H1 (cell line): Measurements from ENCODE around the gene NEGR1. TPM values are rescaled to one million over a fixed set of nuclear protein-coding genes. Genes with fewer than 3 reads are reported as not detected.

Experiments used
- CTCF ChIA-PET: fragments of 300-600 bp; sonication (Branson Sonifier 250); formaldehyde crosslinking; loops from one replicate; lab custom pipeline; 2021; ENCODE audit not compliant: partially characterized antibody; lab: Charles Lee
- POLR2A ChIA-PET: fragments of 300-600 bp; sonication (Branson Sonifier 250); formaldehyde crosslinking; loops from one replicate; lab custom pipeline; 2021; ENCODE audit warnings: inconsistent platforms; ENCODE audit not compliant: partially characterized antibody; lab: Charles Lee
- DNase-seq, 2 experiments: peaks; one replicate each; pipeline versions ENCODE4 v3.0.0 to v3.0.0-alpha.2; 2010 to 2022; ENCODE audit warnings: low spot score in 2 of 2, low read depth in 1 of 2, mixed read lengths in 1 of 2
- FAIRE-seq: peaks from 2 replicates; lab custom pipeline; 2011; peaks lifted over from hg19 to GRCh38; lab: Jason Lieb, UNC
- H2AFZ ChIP-seq: 2 replicates; pipeline ENCODE4 v1.8.1; 2012; ENCODE audit warnings: low read length, inconsistent platforms
- H2AK5ac ChIP-seq: 2 replicates; pipeline ENCODE4 v1.6.1; 2013; ENCODE audit warnings: low read depth, low read length
- H2BK120ac ChIP-seq: replicated peaks from 2 replicates; pipeline ENCODE3; 2013; ENCODE audit warnings: low read depth, low read length, inconsistent platforms
- H2BK12ac ChIP-seq: 2 replicates; pipeline ENCODE4 v1.6.1; 2013; ENCODE audit warnings: low read depth, low read length
- H2BK15ac ChIP-seq: 2 replicates; pipeline ENCODE4 v1.6.1; 2013; ENCODE audit warnings: low read length
- H2BK20ac ChIP-seq: 2 replicates; pipeline ENCODE4 v1.6.1; 2013; ENCODE audit warnings: low read length
- H2BK5ac ChIP-seq: 2 replicates; pipeline ENCODE4 v1.6.1; 2013; ENCODE audit warnings: low read depth, low read length
- H3K14ac ChIP-seq: 2 replicates; pipeline ENCODE4 v1.6.1; 2013; ENCODE audit warnings: inconsistent platforms; ENCODE audit not compliant: insufficient read length
- H3K18ac ChIP-seq: 2 replicates; pipeline ENCODE4 v1.6.1; 2013; ENCODE audit warnings: low read length; ENCODE audit errors: extremely low read depth
- H3K23ac ChIP-seq: 2 replicates; pipeline ENCODE4 v1.6.1; 2013; ENCODE audit warnings: inconsistent platforms; ENCODE audit not compliant: insufficient read length
- H3K23me2 ChIP-seq: 2 replicates; pipeline ENCODE4 v1.6.1; 2013; ENCODE audit warnings: low read depth, low read length
- H3K27ac ChIP-seq: 2 replicates; pipeline ENCODE4 v1.6.1; 2011; ENCODE audit warnings: low read depth, low read length, inconsistent platforms
- H3K27me3 ChIP-seq, 4 experiments: replicated peaks in 1 of 4; 1 replicate in 1 of 4; 2 replicates in 3 of 4; pipeline versions ENCODE4 v1.6.1 to v1.8.1; 2011 to 2013; ENCODE audit warnings: low read length in 3 of 4, mild to moderate bottlenecking in 3 of 4, inconsistent platforms in 2 of 4, mixed read lengths in 2 of 4, moderate library complexity in 1 of 4; ENCODE audit not compliant: control insufficient read depth in 3 of 4, insufficient read depth in 3 of 4; ENCODE audit errors: extremely low read depth in 1 of 4
- H3K36me3 ChIP-seq, 4 experiments: 2 replicates each; pipeline versions ENCODE4 v1.6.1 to v1.8.1; 2011 to 2013; ENCODE audit warnings: mild to moderate bottlenecking in 4 of 4, low read length in 3 of 4, moderate library complexity in 2 of 4, control low read depth in 1 of 4, inconsistent platforms in 1 of 4; ENCODE audit not compliant: insufficient read depth in 4 of 4, control insufficient read depth in 2 of 4
- H3K4ac ChIP-seq: replicated peaks from 2 replicates; pipeline ENCODE3; 2013; ENCODE audit warnings: low read length, low read depth, mixed read lengths, inconsistent platforms; ENCODE audit not compliant: insufficient read length
- H3K4me1 ChIP-seq, 4 experiments: replicated peaks in 1 of 4; 1 replicate in 1 of 4; 2 replicates in 3 of 4; pipeline versions ENCODE4 v1.6.1 to v1.8.1; 2011 to 2013; ENCODE audit warnings: low read length in 3 of 4, inconsistent platforms in 2 of 4, mixed read lengths in 1 of 4; ENCODE audit not compliant: insufficient read depth in 4 of 4, control insufficient read depth in 3 of 4
- H3K4me2 ChIP-seq, 2 experiments: 2 replicates each; pipeline versions ENCODE4 v1.6.1 to v1.8.1; 2011 to 2013; ENCODE audit warnings: low read depth in 2 of 2, low read length in 2 of 2, control low read depth in 1 of 2, inconsistent platforms in 1 of 2, mild to moderate bottlenecking in 1 of 2; ENCODE audit not compliant: insufficient read depth in 1 of 2
- H3K4me3 ChIP-seq, 4 experiments: fragments of 200-600, 300-600 bp in 1 of 4; sonication (generic), shearing (Covaris generic), sonication (Bioruptor Twin) in 1 of 4; 2 replicates each; pipeline versions ENCODE4 v1.5.1 to v1.8.1; 2011 to 2016; ENCODE audit warnings: low read length in 4 of 4, low read depth in 3 of 4, control low read depth in 2 of 4, inconsistent platforms in 2 of 4, mild to moderate bottlenecking in 2 of 4, mixed read lengths in 1 of 4, moderate library complexity in 1 of 4; ENCODE audit not compliant: insufficient read depth in 2 of 4; ENCODE audit errors: extremely low read depth in 1 of 4
- H3K56ac ChIP-seq: replicated peaks from 2 replicates; pipeline ENCODE3; 2013; ENCODE audit warnings: low read depth, mild to moderate bottlenecking, mixed read lengths, low read length, inconsistent platforms; ENCODE audit not compliant: insufficient read length
- H3K79me1 ChIP-seq: 2 replicates; pipeline ENCODE4 v1.6.1; 2013; ENCODE audit warnings: low read depth, low read length, control low read depth
- H3K79me2 ChIP-seq, 2 experiments: 2 replicates each; pipeline versions ENCODE4 v1.6.1 to v1.8.1; 2012 to 2013; ENCODE audit warnings: low read length in 2 of 2, mild to moderate bottlenecking in 2 of 2, inconsistent platforms in 1 of 2; ENCODE audit not compliant: insufficient read depth in 2 of 2, control insufficient read depth in 1 of 2
- H3K9ac ChIP-seq, 4 experiments: replicated peaks in 1 of 4; 1 replicate in 1 of 4; 2 replicates in 3 of 4; pipeline versions ENCODE4 v1.6.1 to v1.8.1; 2011 to 2013; ENCODE audit warnings: low read depth in 3 of 4, low read length in 3 of 4, control low read depth in 2 of 4, mild to moderate bottlenecking in 2 of 4, moderate library complexity in 2 of 4, inconsistent platforms in 1 of 4; ENCODE audit errors: extremely low read depth in 1 of 4
- H3K9me3 ChIP-seq, 2 experiments: 2 replicates each; pipeline versions ENCODE4 v1.6.1 to v1.8.1; 2012 to 2013; ENCODE audit warnings: mild to moderate bottlenecking in 2 of 2, moderate library complexity in 2 of 2, control low read depth in 1 of 2, inconsistent platforms in 1 of 2, low read depth in 1 of 2, low read length in 1 of 2, mixed read lengths in 1 of 2; ENCODE audit not compliant: insufficient read depth in 2 of 2
- H4K20me1 ChIP-seq, 2 experiments: replicated peaks in 1 of 2; 2 replicates each; pipeline versions ENCODE3 to v1.8.1; 2011 to 2013; ENCODE audit warnings: inconsistent platforms in 2 of 2, low read length in 2 of 2, mild to moderate bottlenecking in 1 of 2; ENCODE audit not compliant: insufficient read depth in 2 of 2, control insufficient read depth in 1 of 2
- H4K5ac ChIP-seq: 2 replicates; pipeline ENCODE4 v1.6.1; 2013; ENCODE audit warnings: low read length, low read depth, mixed read lengths, inconsistent platforms; ENCODE audit not compliant: insufficient read length
- H4K8ac ChIP-seq: 2 replicates; pipeline ENCODE4 v1.8.0; 2013; ENCODE audit warnings: mild to moderate bottlenecking, moderate library complexity, low read length, inconsistent platforms; ENCODE audit not compliant: insufficient read depth; ENCODE audit errors: extremely low read depth
- H4K91ac ChIP-seq: replicated peaks from 2 replicates; pipeline ENCODE3; 2013; ENCODE audit warnings: low read length, mixed read lengths, inconsistent platforms; ENCODE audit not compliant: insufficient read length
- ASH2L ChIP-seq: fragments of 200-600, 300-600 bp; sonication (generic); IDR thresholded peaks from one replicate; pipeline ENCODE4 v1.7.1; 2017; ENCODE audit warnings: low read length
- ATF3 ChIP-seq: IDR thresholded peaks from 2 replicates; pipeline ENCODE4 v1.6.1; 2011; ENCODE audit warnings: low read depth, mild to moderate bottlenecking, low read length; ENCODE audit not compliant: insufficient read depth
- CHD2 ChIP-seq: IDR thresholded peaks from 2 replicates; pipeline ENCODE4 v1.6.1; 2012; ENCODE audit warnings: low read length, improper control_type of control experiment
- EP300 ChIP-seq, 2 experiments: IDR thresholded peaks; 1 replicate in 1 of 2; 2 replicates in 1 of 2; pipeline ENCODE4 v1.6.1; 2011 to 2012; ENCODE audit warnings: low read depth in 2 of 2, low read length in 2 of 2, mild to moderate bottlenecking in 2 of 2, borderline replicate concordance in 1 of 2, inconsistent platforms in 1 of 2, moderate library complexity in 1 of 2
- JUN ChIP-seq: IDR thresholded peaks from 2 replicates; pipeline ENCODE4 v1.6.1; 2011; ENCODE audit warnings: low read depth, mild to moderate bottlenecking, improper control_type of control experiment, low read length
- JUND ChIP-seq: IDR thresholded peaks from 2 replicates; pipeline ENCODE4 v1.6.1; 2011; ENCODE audit warnings: mild to moderate bottlenecking, improper control_type of control experiment, low read length
- MAFK ChIP-seq: IDR thresholded peaks from 2 replicates; pipeline ENCODE4 v1.6.1; 2012; ENCODE audit warnings: low read depth, mild to moderate bottlenecking, improper control_type of control experiment, low read length
- MAX ChIP-seq: IDR thresholded peaks from 2 replicates; pipeline ENCODE4 v1.6.1; 2012; ENCODE audit warnings: inconsistent platforms
- NANOG ChIP-seq: IDR thresholded peaks from 2 replicates; pipeline ENCODE4 v1.6.1; 2011; ENCODE audit warnings: low read length, low read depth, mild to moderate bottlenecking, inconsistent platforms; ENCODE audit not compliant: insufficient read depth, poor library complexity, severe bottlenecking
- POLR2AphosphoS5 ChIP-seq: IDR thresholded peaks from 2 replicates; pipeline ENCODE4 v1.6.1; 2011; ENCODE audit warnings: low read depth, low read length
- POU5F1 ChIP-seq: IDR thresholded peaks from 2 replicates; pipeline ENCODE4 v1.6.1; 2011; ENCODE audit warnings: low read depth, mild to moderate bottlenecking, low read length, moderate library complexity
- RNF2 ChIP-seq: fragments of 200-900, 300-1000 bp; sonication (generic); IDR thresholded peaks from 2 replicates; pipeline ENCODE4 v1.7.1; 2016; ENCODE audit warnings: borderline replicate concordance, low read depth, mild to moderate bottlenecking, antibody characterized with exemption, low read length; ENCODE audit not compliant: poor library complexity, severe bottlenecking; ENCODE audit errors: missing control alignments
- SUZ12 ChIP-seq: fragments of 200-600 bp; sonication (generic); IDR thresholded peaks from 2 replicates; pipeline ENCODE4 v1.6.1; 2012; ENCODE audit warnings: mild to moderate bottlenecking, inconsistent platforms, low read length, moderate library complexity, mixed read lengths
- TBP ChIP-seq: IDR thresholded peaks from 2 replicates; pipeline ENCODE4 v1.6.1; 2011; ENCODE audit warnings: low read depth, low read length, improper control_type of control experiment
- TEAD4 ChIP-seq: IDR thresholded peaks from 2 replicates; pipeline ENCODE4 v1.6.1; 2012; ENCODE audit warnings: low read depth, low read length, inconsistent platforms, mixed read lengths
- YY1 ChIP-seq: IDR thresholded peaks from 2 replicates; pipeline ENCODE4 v1.6.1; 2011; ENCODE audit warnings: low read depth, mild to moderate bottlenecking, low read length
- polyA plus RNA-seq, 7 experiments: library from polyadenylated mRNA; depleted of rRNA in 3 of 7; stranded (reverse) in 5 of 7; unstranded in 2 of 7; fragments of >200 nt in 5 of 7; fragments of 200-250 nt in 2 of 7; gene quantifications; 1 replicate in 5 of 7; 2 replicates in 1 of 7; 4 replicates in 1 of 7; pipeline versions ENCODE4 v1.2.1 to v1.2.3, GENCODE V29; 2011 to 2013; ENCODE audit warnings: missing spikeins in 2 of 7, mixed read lengths in 2 of 7
- total RNA-seq: library from RNA; stranded (reverse); fragmentation: NEBNext Ultra II Directional; extraction: Animal tissue kit (Norgen Biotek cat#: 25700); gene quantifications from 2 replicates; pipeline ENCODE4 v1.2.1, GENCODE V29; 2021

The NEGR1 gene
- total and polyA plus RNA-seq, 2 of the 8 experiments (the other 6 are each of a cell fraction or from before 2014, with no cell fraction given) = 0.71 to 1.3 TPM

- Histone ChIP-seq H3K14ac (no peak overlapping the region), H3K27ac (no peak overlapping the region), H3K9ac (no peak overlapping the region), H3K4ac (no peak overlapping the region), H3K4me3 (no peak overlapping the region), H4K91ac (no peak overlapping the region), H3K4me1 (no peaks in the 10 kb centered on the region), H2BK5ac (no peak overlapping the region), H4K8ac (no peak overlapping the region), H2BK15ac (no peak overlapping the region), H3K79me2 (no peaks in the 10 kb centered on the region), H2BK12ac (no peak overlapping the region), H2BK20ac (no peak overlapping the region), H3K27me3 (no peaks in the 10 kb centered on the region), H4K5ac (no peak overlapping the region), H2AK5ac (no peak overlapping the region), H3K4me2 (no peak overlapping the region), H2BK120ac (no peak overlapping the region), H2AFZ (no peak overlapping the region), H4K20me1 (no peaks in the 10 kb centered on the region), H3K79me1 (no peaks in the 10 kb centered on the region), H3K23ac (no peak overlapping the region), H3K9me3 (no peaks in the 10 kb centered on the region), H3K18ac (no peak overlapping the region), H3K36me3 (no peaks in the 10 kb centered on the region), H3K56ac (no peak overlapping the region), H3K23me2 (no peaks in the 10 kb centered on the region)
- no peak for DNase-seq
- POLR2A ChIA-PET = no interaction called here
- no peak for FAIRE-seq
- CTCF ChIA-PET = no interaction called here
- TF ChIP-seq YY1 (no peak), MAX (no peak), ATF3 (no peak), NANOG (no peak), JUN (no peak), JUND (no peak), RNF2 (no peak), TEAD4 (no peak), EP300 (IDR thresholded peaks at IDR 0.05; ENCODE audit: borderline replicate concordance in 1 of 2, low read depth in 2 of 2, low read length in 2 of 2) (no peak), POU5F1 (no peak), TBP (no peak), MAFK (no peak), SUZ12 (no peak), POLR2AphosphoS5 (no peak), CHD2 (no peak), ASH2L (no peak)
These were observed 112.1 kb downstream of the NEGR1 start for GRCh38 chr1:72170246-72170645.
